GM21515 (cell line): ENCODE data around the gene INSR.
A peak's percentile ranks its signal among the peaks of the same experiment; 100 is the strongest.
"Not testable (repeated sequence)": the region's sequence is repeated elsewhere in the genome, so short reads cannot be mapped to it uniquely, and the experiment has no call there.

Source experiments
- ATAC-seq: cut with Tn5 transposase; IDR thresholded peaks from one replicate; pipeline ENCODE4 v1.9.1; 2021; ENCODE audit not compliant: unreplicated experiment

INSR gene

DNA sequence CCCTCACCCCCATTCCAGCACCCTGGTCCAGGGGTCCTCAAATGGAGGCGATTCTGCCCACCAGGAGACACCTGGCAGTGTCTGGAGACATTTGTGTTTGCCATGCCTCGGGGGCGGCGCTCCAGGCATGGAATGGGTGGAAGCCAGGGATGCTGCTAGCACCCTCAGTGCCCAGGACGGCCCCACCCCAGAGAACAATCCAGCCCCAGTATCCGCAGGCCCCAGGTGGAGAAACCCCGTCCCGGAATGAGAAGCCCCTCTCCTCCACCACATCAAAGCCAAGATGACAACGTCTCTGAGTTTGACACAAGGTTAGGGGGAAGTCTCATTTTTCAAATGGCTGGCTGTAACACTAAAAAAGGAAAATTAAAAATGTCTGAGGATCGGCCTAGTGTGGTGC, 68.5 kb downstream of the INSR start:
- ATAC-seq: no peak

DNA sequence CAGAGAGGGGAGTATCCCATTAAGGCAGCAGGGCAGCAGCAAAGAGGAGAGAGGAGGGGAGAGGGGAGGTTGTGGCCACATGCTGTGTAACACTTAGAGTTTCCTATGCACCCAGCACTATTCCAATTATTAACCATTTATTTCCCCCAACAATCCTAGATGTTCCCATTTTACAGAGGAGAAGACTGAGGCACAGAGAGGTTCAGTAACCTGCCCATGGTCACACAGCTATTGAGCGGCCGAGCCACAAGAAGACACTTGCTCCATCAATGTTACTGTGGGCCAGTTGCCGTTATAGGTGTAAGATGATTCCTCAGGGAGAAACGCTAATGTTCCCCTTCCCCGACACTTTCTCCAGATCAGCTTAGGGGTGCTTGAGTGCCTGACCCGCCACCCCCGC, 69.2 kb downstream of the INSR start:
- ATAC-seq: no peak

GRCh38 chr19:7224209-7224686, 70.0 kb downstream of the INSR start:
- ATAC-seq: no peak

DNA sequence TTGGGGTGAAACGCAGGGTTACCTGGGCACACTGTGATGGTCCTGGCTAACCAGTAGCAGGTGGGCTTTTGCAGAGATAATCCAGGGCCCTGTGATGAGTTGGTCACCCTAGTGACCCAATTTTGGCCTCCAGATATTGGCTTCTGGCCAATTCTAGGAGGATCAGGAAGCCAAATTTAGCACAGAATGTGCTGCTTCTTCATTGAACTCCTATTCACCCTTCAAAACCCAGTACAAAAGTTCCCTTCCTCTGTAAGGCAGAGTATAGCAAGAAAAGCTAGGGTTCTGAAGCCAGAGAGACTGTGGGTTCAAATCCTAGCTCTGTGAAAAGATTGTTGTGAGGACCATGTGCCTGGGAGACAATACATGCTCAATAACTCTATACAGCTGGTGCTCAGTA, 70.8 kb downstream of the INSR start:
- ATAC-seq: no peak

DNA sequence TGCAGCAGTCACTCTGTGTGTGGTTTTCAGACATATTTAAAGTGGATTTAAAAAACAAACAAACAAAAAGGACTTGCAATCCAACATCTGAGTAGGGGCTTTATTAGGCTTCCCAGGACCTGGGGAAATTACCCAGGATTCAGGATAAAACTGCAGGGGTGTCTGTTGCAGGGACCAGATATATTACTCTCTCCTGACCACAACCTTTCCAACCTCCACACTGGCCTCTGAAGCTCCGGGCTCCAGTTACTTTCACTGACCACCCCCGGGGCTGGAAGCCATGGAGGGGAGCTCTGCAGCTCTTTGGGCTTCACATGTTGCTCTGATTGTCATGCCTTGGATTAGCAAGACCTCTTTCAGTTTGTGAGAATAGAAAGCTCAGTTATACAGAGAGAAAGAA, 75.2 kb downstream of the INSR start:
- no peak for ATAC-seq

DNA sequence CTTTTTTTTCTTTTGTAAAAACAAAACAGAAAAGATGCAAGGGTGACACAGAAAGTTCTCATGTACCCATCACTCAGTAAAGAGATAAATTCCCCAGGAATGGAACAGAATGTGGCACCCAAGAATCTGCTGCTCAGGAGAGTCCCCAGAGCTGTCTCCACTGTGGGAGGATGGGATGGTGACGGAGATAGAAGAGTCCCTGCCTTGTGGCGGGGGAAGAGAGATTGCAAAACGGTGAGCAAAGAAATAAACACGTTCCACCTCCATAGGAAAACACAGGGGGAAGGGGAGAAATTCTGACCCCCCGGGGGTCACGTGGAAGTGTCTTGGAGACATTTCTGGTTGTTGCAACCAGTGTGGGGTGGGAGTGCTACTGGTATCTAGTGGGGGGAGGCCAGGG, 76.4 kb downstream of the INSR start:
- ATAC-seq: no peak

DNA sequence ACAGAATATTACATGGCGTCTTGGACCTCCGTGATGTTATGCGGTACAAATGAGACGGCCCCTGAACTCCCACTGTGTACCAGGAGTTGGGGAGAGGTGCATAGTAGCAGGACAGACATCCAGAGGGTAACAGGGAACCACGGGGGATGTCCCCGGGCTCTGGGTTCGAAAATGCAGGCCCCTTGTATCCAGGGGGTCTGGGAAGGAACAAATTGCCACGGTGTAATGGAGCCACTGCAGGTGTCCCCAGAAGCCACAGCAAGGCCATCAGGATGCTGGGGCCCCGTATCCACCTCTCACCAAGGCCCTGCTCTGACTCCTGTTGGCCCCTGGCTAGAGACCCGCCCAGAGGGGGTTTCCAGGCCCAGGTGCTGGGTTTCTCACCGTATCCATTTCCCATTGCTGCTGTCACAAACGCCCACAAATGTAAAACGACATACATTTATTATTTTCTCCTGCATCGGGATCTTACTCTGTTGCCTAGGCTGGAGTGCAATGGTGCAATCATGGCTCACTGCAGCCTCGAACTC, 77.8 kb downstream of the INSR start:
- no peak for ATAC-seq

- no peak for ATAC-seq
Observed at GRCh38 chr19:7215176-7215575, 79.0 kb downstream of the INSR start.

DNA sequence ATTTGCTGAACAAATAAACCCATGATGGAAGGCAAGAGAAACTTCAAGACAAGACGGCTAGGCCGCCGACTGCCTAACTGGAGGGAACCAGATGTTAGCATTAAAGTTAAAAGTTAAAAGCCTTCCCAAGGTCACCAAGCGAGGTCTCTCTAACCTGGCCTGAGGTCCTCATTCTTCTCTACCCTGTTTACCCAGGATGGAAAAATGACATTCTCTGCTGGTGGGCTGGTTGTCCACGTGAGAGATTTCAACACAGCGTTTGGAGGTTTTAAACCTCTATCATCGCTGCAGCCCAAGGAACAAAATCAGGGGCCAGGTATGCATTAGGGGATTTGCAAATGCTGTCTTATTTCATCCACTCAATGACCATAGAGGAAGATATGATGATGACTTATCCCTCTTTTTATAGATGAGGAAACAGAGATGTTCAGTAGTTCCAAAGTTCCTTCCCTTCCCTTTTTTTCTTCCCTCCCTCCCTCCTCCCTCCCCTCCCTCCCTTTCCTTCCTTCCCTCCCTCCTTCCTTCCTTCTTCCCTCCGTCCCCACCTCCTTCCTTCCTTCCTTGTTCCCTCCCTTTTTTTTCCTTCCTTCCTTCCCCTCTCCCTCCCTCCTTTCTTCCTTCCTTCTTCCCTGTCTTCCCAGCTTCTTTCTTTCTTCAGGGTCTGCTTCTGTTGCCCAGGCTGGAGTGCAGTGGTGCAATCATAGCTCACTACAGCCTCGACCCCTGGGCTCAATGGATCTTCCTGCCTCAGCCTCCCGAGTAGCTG, 79.7 kb downstream of the INSR start:
- ATAC-seq: no peak

GRCh38 chr19:7213628-7214323, 80.4 kb downstream of the INSR start:
- no peak for ATAC-seq

DNA sequence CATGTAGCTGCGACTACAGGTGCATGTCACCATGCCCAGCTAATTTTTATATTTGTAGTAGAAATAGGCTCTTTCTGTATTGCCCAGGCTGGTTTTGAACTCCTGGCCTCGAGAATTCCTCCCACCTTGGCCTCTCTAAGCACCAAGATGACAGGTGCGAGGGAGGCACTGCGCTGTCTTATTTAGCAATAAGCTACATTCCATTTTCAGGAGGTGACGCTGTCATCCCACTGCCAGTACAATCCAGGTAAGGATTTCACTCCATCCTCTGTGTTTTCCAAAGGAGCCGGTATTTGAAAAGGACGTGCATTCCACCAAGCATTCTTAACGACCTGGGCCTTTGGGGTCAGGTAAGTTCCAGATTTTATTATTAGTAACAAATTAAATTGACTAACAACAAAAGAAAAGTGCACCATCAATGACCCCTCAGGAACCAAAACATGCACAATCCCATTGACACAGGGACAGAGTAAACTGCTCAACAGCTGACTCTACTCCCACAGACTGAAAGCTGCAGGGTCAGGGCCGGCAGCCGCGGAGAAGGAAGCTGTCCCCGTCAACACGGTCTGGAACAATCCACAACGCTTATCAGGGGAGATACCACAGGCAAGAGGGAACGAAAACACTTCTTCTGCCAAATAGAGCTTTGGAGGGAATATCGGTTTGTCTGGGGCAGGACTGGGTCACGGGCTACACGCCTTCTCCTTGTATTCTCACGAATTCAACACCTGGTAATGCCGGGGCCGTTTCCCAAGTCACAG, 82.8 kb downstream of the INSR start:
- no peak for ATAC-seq

DNA sequence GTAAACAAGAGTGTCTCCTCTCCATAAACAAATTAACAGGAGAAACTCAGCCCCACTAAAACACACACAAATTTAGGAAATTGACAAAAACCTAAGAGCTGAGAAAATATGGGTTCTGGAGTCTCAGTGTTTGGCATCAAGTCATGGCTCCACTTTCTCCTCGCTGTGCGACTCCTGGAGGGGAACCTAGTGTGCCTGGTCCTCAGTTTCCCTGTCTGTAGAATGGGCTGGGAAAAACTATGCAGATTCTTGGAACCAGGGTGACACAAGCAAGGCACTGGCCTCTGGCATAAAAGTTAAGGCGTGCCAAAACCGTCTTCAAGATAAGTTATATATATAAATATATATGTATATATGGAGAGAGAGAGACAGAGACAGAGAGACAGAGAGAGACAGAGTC, 83.9 kb downstream of the INSR start:
- ATAC-seq: no peak

GRCh38 chr19:7209597-7210325, 84.5 kb downstream of the INSR start:
- not testable (repeated sequence) for ATAC-seq

DNA sequence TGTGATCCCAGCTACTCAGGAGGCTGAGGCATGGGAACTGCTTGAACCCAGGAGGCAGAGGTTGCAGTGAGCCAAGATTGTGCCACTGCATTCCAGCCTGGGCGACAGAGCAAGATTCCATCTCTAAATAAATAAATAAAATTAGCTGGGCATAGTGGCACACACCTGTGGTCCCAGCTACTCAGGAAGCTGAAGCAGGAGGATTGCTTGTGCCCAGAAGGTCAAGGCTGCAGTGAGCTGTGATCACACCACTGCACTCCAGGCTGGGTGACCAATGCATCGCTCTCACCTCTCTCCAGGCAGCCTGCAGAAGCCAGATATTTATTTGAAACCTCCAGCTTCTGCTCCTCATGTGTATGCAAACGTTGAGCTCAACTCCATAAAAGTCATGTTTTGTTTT, 85.2 kb downstream of the INSR start:
- not testable (repeated sequence) for ATAC-seq

DNA sequence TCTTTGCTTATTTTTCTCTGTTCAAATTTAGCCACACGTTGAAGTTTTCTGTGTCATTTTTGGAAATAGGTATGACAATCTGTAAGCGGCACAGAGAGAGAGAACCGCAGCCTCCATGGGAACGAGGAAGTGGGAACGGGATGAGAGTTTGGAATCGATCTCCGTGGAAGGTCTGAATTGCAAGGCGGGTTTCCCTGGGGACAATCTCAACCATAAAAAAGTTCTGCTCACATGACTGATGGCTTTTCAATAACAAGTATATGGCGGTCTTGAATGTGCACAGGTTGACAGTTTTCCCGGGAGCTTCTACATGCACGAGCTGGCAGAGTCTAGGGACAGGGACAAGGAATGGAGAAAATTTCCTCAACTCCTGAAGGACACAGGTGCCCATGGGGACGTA, 90.9 kb downstream of the INSR start:
- ATAC-seq: no peak

DNA sequence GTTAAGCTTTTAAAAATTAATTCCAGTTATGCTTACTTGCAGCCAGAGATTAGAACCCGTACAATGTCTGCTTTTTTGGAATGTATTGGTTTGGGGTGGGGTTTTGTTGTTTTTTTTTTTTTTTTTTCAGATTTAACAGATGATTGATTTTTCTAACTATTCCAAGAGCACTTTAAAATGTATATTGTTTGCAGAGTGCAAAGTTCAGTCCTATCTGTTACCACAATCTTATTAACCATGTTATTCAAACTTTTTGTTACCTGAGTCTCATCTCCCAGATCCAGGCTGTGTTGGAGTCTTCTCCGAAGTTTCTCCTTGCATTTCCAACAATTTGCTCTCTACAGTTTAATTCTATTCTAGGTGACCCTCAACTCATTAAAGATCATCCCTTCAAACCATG, 91.3 kb downstream of the INSR start:
- no peak for ATAC-seq

GRCh38 chr19:7200736-7201135, 93.5 kb downstream of the INSR start:
- no peak for ATAC-seq

DNA sequence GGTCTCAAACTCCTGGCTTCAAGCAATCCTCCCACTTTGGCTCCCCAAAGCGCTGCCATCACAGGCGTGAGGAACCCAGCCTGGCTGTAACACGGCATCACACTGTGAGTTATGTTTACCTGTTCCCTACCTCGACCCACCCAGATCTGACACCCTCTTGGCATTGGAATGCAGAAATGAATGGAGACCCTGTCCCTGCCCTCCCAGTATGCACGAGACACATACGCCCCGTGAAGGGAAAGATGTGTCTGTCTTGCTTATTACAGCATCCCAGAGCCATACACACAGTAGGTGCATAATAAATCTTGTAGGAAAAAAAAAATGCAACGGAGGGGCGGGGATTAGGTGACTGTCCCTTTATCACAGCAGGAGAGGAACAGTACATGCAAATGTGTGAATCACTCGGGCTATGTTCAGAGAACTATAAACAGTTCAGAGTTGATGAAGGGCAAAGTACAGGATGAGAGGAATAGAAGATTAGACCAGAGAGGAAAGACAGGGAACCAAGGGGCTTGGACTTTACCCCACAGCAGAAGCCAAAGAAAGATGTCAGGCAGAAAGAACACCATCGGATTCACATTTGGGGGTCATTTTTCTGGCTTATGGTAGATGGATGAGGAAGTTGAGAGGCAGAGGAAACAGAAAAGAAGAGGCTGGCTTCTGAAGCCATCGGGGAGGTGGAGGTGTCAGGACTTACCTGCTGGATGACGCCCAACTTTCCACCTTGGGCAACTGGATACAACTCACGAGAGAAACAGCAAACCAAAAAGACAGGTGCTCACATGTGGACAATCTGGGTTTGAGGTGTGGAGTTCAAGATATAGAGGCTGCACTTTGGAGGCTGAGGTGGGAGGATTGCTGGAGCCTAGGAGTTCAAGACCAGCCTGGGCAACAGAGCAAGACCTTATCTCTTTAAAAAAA, 94.3 kb downstream of the INSR start:
- ATAC-seq: no peak

DNA sequence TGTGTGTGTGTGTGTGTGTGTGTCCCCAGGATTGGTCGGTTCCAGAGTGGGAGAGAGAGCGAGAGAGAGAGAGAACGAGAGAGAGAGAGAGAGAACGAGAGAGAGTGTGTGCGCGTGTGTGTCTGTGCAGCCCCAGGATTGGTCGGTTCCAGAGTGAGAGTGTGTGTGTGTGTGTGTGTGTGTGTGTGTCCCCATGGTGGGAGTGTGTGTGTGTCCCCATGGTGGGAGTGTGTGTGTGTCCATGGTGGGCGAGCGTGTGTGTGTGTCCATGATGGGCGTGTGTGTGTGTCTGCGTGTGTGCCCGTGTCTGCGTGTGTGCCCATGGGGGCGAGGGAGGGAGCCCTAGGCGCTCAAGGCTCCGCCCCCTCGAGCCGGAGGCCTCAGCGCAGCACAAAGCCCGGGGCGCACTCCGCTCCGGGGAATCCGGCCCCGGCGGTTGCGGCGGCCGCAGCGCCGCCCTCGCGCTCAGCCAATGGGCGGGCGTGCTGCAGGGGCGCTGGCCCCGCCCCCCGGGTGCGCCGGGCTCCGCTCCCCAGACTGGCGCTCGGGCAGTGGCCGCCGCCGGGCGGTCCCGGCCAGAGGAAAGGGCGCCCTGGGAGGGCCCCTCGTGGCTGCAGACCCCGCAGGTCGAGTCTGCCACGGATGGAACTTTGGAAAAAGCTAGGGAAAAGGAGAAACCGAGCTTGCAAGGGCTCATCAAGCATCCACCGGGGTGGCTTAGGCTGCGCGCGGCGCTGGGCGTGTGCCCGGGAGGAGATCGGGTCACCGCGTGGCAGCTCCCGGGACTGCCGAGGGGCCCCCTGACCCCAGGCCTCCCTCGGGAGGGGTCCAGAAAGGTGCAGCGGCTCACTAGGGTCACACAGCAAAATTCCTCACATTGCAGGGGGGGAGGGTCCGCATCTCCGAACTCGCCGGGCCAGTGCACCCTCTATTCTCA, 96.2 kb downstream of the INSR start:
- peak; percentile 73 for ATAC-seq
